Nephron progenitor cell (in vitro differentiated cells): ENCODE results near the gene ABR.
A peak's percentile ranks its signal among the peaks of the same experiment; 100 is the strongest.

Experiments used
- DNase-seq: peaks from one replicate; pipeline ENCODE4 v3.0.0; 2021
- H3K27ac Mint-ChIP-seq: 2 replicates; pipeline ENCODE4 v1.8.0; 2021; ENCODE audit warnings: mild to moderate bottlenecking, moderate library complexity, mixed read lengths
- H3K27me3 Mint-ChIP-seq: 2 replicates; pipeline ENCODE4 v1.8.0; 2021; ENCODE audit warnings: mild to moderate bottlenecking, low read depth, mixed read lengths; ENCODE audit not compliant: poor library complexity
- H3K36me3 Mint-ChIP-seq: 2 replicates; pipeline ENCODE4 v1.8.0; 2021; ENCODE audit warnings: low read depth, mixed read lengths
- H3K4me1 Mint-ChIP-seq: 2 replicates; pipeline ENCODE4 v1.8.0; 2021; ENCODE audit warnings: mixed read lengths
- H3K4me3 Mint-ChIP-seq: 2 replicates; pipeline ENCODE4 v1.8.0; 2021; ENCODE audit warnings: mild to moderate bottlenecking, moderate library complexity, mixed read lengths
- H3K9me3 Mint-ChIP-seq: 2 replicates; pipeline ENCODE4 v1.8.0; 2021; ENCODE audit warnings: mild to moderate bottlenecking, moderate library complexity, mixed read lengths
- TF ChIP-seq, protein P1 (sequence below): fragments of 200-600 bp; sonication (generic); IDR thresholded peaks from 2 replicates; pipeline ENCODE4 v1.5.0; 2021; ENCODE audit warnings: antibody characterized with exemption

Gene ABR

DNA sequence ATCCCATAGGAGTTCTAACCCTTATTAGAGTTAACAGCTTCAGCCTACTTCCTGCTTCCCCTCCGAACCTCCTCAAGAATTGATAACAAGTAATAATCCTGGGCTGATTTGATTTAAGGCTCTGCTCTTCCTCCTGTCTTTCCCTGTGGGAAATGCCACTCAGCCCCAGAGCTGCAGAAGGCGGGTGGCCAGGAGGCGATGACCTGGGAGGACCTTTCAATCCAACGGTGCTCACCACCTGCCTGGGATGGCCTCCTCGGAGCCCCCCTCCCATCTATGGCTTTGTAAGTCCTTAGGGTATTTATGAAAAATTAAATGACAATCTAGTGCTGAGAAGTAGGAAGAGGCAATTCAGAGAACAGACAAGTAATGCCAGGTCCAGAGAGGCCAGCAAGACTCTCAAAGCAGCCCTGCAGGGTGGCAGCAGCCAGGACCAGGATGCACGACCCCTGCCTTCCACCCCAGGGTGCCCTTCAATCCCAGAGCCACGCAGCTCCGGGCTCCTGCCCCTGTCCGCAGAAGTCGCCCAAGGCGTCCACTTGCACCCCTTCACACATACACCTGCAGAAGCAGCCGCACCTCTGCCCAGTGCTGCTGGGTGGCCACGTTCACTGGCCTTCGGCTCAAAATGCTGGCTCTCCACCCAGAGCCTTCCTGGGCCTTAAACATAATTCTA lies 34.3 kb downstream of the ABR start:
- Mint-ChIP-seq H3K36me3 (peaks cover 15% of the 10 kb centered on the region), H3K4me3 (peak overlapping the region; percentile 50), H3K27me3 (peaks cover 4% of the 10 kb centered on the region), H3K4me1 (peaks cover 66% of the 10 kb centered on the region), H3K27ac (peak overlapping the region; percentile 97), H3K9me3 (no peaks in the 10 kb centered on the region)
- TF ChIP-seq, protein P1, sequence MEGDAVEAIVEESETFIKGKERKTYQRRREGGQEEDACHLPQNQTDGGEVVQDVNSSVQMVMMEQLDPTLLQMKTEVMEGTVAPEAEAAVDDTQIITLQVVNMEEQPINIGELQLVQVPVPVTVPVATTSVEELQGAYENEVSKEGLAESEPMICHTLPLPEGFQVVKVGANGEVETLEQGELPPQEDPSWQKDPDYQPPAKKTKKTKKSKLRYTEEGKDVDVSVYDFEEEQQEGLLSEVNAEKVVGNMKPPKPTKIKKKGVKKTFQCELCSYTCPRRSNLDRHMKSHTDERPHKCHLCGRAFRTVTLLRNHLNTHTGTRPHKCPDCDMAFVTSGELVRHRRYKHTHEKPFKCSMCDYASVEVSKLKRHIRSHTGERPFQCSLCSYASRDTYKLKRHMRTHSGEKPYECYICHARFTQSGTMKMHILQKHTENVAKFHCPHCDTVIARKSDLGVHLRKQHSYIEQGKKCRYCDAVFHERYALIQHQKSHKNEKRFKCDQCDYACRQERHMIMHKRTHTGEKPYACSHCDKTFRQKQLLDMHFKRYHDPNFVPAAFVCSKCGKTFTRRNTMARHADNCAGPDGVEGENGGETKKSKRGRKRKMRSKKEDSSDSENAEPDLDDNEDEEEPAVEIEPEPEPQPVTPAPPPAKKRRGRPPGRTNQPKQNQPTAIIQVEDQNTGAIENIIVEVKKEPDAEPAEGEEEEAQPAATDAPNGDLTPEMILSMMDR: no peak
- no peak for DNase-seq

DNA sequence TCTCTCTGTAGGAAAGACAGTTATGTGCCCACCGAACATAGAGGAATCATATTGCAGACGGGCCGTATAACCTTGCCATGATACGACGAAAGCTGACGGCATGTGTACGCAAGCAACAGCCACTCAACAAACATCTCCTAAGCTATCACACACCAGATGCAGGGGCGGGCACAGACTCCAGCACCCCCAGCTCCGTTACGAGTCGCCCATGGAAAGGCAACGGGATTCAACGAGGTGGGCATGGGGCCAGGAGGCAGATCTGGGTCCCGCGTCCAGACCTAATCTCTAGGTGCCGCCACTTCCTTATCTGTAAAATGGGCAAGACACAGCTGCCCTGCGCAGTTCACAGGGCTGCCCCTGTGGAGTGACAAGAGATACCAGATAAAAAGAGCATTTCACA lies 35.6 kb downstream of the ABR start:
- peak overlapping the region; percentile 97 for H3K27ac Mint-ChIP-seq
- peaks cover 6% of the 10 kb centered on the region for H3K27me3 Mint-ChIP-seq
- no peak for DNase-seq
- H3K36me3 Mint-ChIP-seq: peaks cover 18% of the 10 kb centered on the region
- H3K9me3 Mint-ChIP-seq: no peaks in the 10 kb centered on the region
- H3K4me3 Mint-ChIP-seq: peak overlapping the region; percentile 52
- peaks cover 75% of the 10 kb centered on the region for H3K4me1 Mint-ChIP-seq
- TF ChIP-seq, protein P1: no peak

DNA sequence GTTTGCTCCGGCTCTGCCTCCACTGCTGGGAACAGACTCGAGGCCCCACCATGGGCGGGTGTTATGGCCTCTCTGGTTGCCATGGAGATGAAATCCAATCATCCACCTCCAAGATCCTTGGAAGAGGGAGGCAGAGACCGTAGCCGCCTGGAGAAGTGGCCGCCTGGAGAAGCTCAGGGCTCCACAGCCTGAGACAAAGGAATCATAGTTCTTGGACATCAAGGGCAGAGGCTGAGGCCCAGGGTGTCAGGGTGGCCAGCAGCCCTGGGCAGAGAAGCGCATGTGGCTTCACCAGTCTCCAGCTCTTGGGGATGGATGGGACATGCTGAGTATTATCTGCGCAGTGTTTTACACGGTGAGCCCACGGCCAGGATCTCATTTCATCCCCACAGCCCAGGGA lies 36.2 kb downstream of the ABR start:
- peak; percentile 74 for DNase-seq
- Mint-ChIP-seq H3K27ac (peak overlapping the region; percentile 97), H3K36me3 (peaks cover 18% of the 10 kb centered on the region), H3K4me3 (peak overlapping the region; percentile 52), H3K27me3 (peaks cover 6% of the 10 kb centered on the region), H3K4me1 (peaks cover 77% of the 10 kb centered on the region), H3K9me3 (no peaks in the 10 kb centered on the region)
- TF ChIP-seq, protein P1: no peak

DNA sequence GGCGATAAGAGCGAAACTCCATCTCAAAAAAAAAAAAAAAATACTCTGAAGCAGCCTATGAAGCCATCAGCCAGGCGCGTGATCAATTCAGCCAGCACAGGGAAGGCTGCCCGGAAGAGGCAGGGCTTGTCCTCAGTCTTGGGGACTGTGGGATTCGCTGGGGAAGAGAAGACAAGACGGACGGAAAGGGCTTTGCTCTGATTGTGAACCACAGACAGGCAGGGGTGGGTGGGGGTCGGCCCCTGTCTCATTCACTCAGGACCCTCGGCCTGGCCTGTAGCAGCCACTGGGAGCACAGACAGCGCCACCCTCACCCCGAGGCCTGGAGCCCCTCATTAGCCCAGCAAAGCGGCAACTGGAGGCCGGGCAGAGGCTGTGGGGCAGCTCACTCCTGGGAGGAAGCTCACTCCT lies 37.2 kb downstream of the ABR start:
- H3K4me3 Mint-ChIP-seq: peak overlapping the region; percentile 68
- no peak for DNase-seq
- no peak overlapping the region for H3K27ac Mint-ChIP-seq
- TF ChIP-seq, protein P1: no peak
- no peaks in the 10 kb centered on the region for H3K9me3 Mint-ChIP-seq
- H3K27me3 Mint-ChIP-seq: peaks cover 6% of the 10 kb centered on the region
- peaks cover 18% of the 10 kb centered on the region for H3K36me3 Mint-ChIP-seq
- peaks cover 76% of the 10 kb centered on the region for H3K4me1 Mint-ChIP-seq

DNA sequence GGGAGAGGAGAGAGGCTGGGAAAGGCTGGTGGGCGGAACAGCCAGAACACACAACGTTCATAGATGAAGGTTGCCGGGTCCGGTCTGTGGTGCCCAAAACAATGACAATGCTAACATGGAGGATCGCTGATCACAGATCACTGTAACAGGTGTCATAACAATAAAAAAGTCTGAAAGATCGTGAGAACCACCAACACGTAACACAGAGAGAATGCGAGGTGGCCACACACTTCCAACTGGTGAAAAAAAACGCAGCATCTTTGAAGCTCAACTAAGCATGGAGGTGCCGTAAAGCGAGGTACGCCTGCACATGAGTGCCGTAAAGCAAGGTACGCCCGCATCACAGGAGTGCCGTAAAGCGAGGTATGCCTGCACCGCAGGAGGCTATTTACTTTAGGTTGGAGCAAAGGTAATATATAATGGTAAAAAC lies 42.3 kb downstream of the ABR start:
- Mint-ChIP-seq H3K9me3 (no peaks in the 10 kb centered on the region), H3K4me3 (no peak overlapping the region), H3K36me3 (peaks cover 27% of the 10 kb centered on the region), H3K27me3 (peaks cover 12% of the 10 kb centered on the region), H3K4me1 (peaks cover 70% of the 10 kb centered on the region), H3K27ac (peak overlapping the region; percentile 66)
- TF ChIP-seq, protein P1: no peak
- DNase-seq: no peak

DNA sequence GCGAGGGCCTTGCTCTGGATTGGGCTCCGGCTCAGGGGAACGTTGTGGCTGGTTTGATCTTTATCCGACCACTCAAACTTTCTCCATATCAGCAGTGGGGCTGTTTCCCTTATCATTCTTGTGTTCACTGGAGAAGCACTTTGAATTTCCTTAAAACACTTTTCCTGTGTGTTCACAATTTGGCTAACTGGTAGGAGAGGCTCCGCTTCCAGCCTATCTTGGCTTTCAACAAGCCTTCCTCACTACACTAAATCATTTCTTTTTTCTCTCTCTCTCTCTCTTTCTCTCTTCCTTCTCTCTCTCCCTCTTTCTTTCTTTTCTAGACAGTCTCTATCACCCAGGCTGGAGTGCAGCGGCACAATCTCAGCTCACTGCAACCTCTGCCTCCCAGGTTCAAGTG lies 43.0 kb downstream of the ABR start:
- Mint-ChIP-seq H3K9me3 (no peaks in the 10 kb centered on the region), H3K36me3 (peaks cover 27% of the 10 kb centered on the region), H3K27ac (peak overlapping the region; percentile 85), H3K4me3 (no peak overlapping the region), H3K27me3 (peaks cover 16% of the 10 kb centered on the region), H3K4me1 (peaks cover 63% of the 10 kb centered on the region)
- DNase-seq: no peak
- TF ChIP-seq, protein P1: no peak
